Ishikawa (cell line): ENCODE data around the gene FRS2.

Experiments
- CEBPB ChIP-seq: IDR thresholded peaks from 2 replicates; pipeline ENCODE4 v1.6.1; 2012
- CREB1 ChIP-seq: IDR thresholded peaks from 2 replicates; pipeline ENCODE4 v1.6.1; 2012; ENCODE audit warnings: low read depth
- EGR1 ChIP-seq: IDR thresholded peaks from 2 replicates; pipeline ENCODE4 v1.6.1; 2012
- EP300 ChIP-seq: IDR thresholded peaks from 2 replicates; pipeline ENCODE4 v1.6.1; 2012; ENCODE audit warnings: borderline replicate concordance
- FOXM1 ChIP-seq: IDR thresholded peaks from 2 replicates; pipeline ENCODE4 v1.6.1; 2012; ENCODE audit warnings: low read depth, borderline replicate concordance
- MAX ChIP-seq: IDR thresholded peaks from 2 replicates; pipeline ENCODE4 v1.6.1; 2012
- RAD21 ChIP-seq: IDR thresholded peaks from 2 replicates; pipeline ENCODE4 v1.6.1; 2012; ENCODE audit warnings: low read depth
- TAF1 ChIP-seq: IDR thresholded peaks from 2 replicates; pipeline ENCODE4 v1.6.1; 2012; ENCODE audit warnings: low read depth, mild to moderate bottlenecking
- YY1 ChIP-seq: IDR thresholded peaks from 2 replicates; pipeline ENCODE4 v1.6.1; 2012; ENCODE audit warnings: low read depth
- TF ChIP-seq, protein P1 (sequence below): IDR thresholded peaks from 2 replicates; pipeline ENCODE4 v1.6.1; 2012; ENCODE audit warnings: low read depth, mild to moderate bottlenecking

DNA sequence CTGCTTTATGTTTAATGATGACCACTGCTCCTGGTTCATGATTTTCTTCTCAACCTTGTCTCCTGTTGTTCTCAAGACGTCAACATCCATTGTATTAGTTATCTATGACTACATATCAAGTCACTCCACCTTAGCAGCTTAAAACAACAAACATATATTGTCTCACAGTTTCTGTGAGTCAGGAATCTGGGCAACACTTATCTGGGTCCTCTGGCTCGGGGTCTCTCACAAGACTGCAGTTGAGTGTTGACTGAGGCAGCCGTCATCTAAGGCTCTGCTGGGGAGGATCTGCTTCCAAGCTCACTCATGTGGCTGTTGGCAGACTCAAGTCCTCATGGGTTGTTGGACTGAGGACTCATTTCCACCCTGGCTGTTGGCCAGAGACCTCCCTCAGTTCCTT lies 27.3 kb upstream of the FRS2 start:
- TF ChIP-seq CEBPB (no peak), TAF1 (no peak), YY1 (no peak), RAD21 (no peak), FOXM1 (no peak), EGR1 (no peak), EP300 (no peak), CREB1 (no peak), MAX (no peak)
- TF ChIP-seq, protein P1, sequence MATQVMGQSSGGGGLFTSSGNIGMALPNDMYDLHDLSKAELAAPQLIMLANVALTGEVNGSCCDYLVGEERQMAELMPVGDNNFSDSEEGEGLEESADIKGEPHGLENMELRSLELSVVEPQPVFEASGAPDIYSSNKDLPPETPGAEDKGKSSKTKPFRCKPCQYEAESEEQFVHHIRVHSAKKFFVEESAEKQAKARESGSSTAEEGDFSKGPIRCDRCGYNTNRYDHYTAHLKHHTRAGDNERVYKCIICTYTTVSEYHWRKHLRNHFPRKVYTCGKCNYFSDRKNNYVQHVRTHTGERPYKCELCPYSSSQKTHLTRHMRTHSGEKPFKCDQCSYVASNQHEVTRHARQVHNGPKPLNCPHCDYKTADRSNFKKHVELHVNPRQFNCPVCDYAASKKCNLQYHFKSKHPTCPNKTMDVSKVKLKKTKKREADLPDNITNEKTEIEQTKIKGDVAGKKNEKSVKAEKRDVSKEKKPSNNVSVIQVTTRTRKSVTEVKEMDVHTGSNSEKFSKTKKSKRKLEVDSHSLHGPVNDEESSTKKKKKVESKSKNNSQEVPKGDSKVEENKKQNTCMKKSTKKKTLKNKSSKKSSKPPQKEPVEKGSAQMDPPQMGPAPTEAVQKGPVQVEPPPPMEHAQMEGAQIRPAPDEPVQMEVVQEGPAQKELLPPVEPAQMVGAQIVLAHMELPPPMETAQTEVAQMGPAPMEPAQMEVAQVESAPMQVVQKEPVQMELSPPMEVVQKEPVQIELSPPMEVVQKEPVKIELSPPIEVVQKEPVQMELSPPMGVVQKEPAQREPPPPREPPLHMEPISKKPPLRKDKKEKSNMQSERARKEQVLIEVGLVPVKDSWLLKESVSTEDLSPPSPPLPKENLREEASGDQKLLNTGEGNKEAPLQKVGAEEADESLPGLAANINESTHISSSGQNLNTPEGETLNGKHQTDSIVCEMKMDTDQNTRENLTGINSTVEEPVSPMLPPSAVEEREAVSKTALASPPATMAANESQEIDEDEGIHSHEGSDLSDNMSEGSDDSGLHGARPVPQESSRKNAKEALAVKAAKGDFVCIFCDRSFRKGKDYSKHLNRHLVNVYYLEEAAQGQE: no peak
